CD4-positive, alpha-beta T cell treated with Interleukin-6 for 4 hours (primary cell): ENCODE results near the gene MALL.
A peak's percentile ranks its signal among the peaks of the same experiment; 100 is the strongest.
"Not testable (repeated sequence)": the region's sequence is repeated elsewhere in the genome, so short reads cannot be mapped to it uniquely, and the experiment has no call there.

ENCODE experiments used
- DNase-seq: peaks from one replicate; pipeline ENCODE4 v3.0.0-alpha.2; 2020; ENCODE audit warnings: mixed read lengths

The MALL gene

GRCh38 chr2:110049769-110050168 is 65.9 kb downstream of the MALL start:
- DNase-seq = not testable (repeated sequence)

- DNase-seq = not testable (repeated sequence)
Measured at GRCh38 chr2:110048255-110049197, 67.1 kb downstream of the MALL start.

GRCh38 chr2:110047225-110047624 is 68.4 kb downstream of the MALL start:
- not testable (repeated sequence) for DNase-seq

DNA sequence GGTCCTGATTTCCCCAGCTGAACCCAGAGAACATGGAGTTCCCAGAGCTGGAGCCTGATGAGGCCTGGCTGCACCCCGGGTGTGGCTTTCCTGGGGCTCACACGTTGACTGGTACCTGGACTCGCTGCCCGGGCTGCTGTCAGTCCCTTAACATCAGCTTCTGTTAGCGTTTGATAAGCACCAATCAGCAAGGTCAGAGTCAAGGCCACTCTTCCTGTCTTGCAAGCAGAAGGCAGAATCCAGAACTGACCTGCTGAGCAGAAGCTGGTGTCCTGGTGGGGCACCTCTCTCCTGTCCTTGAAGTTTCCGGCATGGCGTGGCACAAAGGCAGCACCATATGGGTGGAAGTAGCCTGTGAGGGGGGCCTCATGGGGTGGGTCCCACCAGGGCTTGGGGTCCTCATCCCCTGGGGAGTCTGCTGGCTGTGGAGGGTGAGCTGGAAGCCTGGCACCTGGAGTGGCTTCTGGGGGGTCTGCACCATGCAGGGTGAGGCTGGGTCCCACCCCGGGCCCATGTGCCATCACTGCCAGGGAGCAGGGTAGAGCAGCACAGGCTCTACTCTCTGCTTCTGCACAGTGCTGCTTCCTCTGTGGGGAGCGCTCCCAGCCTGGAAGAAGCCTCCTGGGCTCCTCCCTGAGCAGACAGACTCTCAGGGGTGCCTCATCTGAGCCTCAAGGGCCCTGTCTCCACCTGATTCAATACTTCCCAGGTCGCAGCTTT is 73.5 kb downstream of the MALL start:
- not testable (repeated sequence) for DNase-seq

DNA sequence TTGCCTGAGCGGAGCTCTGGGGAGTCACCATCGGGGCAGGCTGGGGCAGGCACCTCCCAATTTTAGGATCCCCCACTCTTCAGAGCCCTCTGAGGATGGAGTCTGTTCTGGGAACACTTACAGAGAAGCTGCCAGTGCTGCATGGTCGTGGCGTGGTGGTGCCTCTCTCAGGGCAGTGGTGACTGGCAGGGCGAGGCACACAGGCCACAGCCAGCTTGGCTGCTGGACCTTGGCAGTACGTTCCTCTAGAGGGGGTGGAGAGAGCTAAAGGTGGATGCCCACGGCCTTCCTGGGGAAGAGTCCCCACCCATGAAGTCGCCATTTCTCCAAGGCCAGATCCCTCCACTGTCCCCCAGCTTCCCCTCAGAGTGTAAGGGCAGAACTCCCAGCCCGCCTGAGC is 78.3 kb downstream of the MALL start:
- DNase-seq = not testable (repeated sequence)

DNA sequence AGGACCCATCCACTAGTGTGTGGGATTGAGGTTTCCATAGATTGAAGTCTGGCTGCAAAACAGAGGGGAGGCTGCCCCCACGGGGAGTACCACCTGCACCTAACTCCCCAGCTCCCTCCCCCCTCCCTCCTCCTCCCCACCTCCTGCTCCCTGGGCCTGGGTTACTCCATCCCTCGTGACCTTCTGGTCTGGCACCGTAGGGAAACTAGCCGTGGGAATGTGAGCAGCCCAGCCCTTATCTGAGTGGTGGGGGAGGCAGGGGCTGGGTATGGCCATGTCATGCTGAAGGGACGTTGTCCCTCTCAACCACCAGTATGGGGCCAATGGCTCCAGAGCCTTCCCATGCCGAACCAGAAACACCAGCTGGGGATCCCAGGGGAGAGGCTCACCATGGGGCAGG is 80.2 kb downstream of the MALL start:
- not testable (repeated sequence) for DNase-seq

- DNase-seq = peak; percentile 0
Measured at GRCh38 chr2:110034935-110035334, 80.7 kb downstream of the MALL start.
